Middle frontal gyrus (tissue), 1 donor: ENCODE results near the gene NPM1.
A peak's percentile ranks its signal among the peaks of the same experiment; 100 is the strongest.
"Not testable (repeated sequence)": the region's sequence is repeated elsewhere in the genome, so short reads cannot be mapped to it uniquely, and the experiment has no call there.

ENCODE experiments used
- DNase-seq: peaks from one replicate; pipeline ENCODE4 v3.0.0-alpha.2; 2015; ENCODE audit warnings: low spot score; ENCODE audit errors: extremely low spot score

The NPM1 gene

GRCh38 chr5:171384999-171385398 lies 2.6 kb upstream of the NPM1 start:
- DNase-seq, result not testable (repeated sequence)

GRCh38 chr5:171386006-171386671 lies 1.5 kb upstream of the NPM1 start:
- DNase-seq, result no peak

GRCh38 chr5:171386861-171387344 lies 746 bp upstream of the NPM1 start:
- no peak for DNase-seq

GRCh38 chr5:171387970-171388815 lies 544 bp downstream of the NPM1 start:
- peak; percentile 22 for DNase-seq

GRCh38 chr5:171388816-171389168 lies 1.1 kb downstream of the NPM1 start:
- no peak for DNase-seq

- DNase-seq, result no peak
Measured at GRCh38 chr5:171390883-171391677, 3.4 kb downstream of the NPM1 start.

- no peak for DNase-seq
Measured at GRCh38 chr5:171391996-171392577, 4.4 kb downstream of the NPM1 start.

GRCh38 chr5:171392585-171393159 lies 5.0 kb downstream of the NPM1 start:
- no peak for DNase-seq

GRCh38 chr5:171395042-171395441 lies 7.4 kb downstream of the NPM1 start:
- no peak for DNase-seq

GRCh38 chr5:171396583-171396982 lies 8.9 kb downstream of the NPM1 start:
- DNase-seq, result not testable (repeated sequence)

- DNase-seq, result no peak
Measured at GRCh38 chr5:171397190-171397589, 9.5 kb downstream of the NPM1 start.

GRCh38 chr5:171397599-171397998 lies 9.9 kb downstream of the NPM1 start:
- DNase-seq, result no peak

- DNase-seq, result not testable (repeated sequence)
Measured at GRCh38 chr5:171398660-171399059, 11.0 kb downstream of the NPM1 start.

- no peak for DNase-seq
Measured at GRCh38 chr5:171400169-171400568, 12.5 kb downstream of the NPM1 start.

- no peak for DNase-seq
Measured at GRCh38 chr5:171401167-171401947, 13.7 kb downstream of the NPM1 start.

GRCh38 chr5:171402751-171403150 lies 15.1 kb downstream of the NPM1 start:
- not testable (repeated sequence) for DNase-seq

GRCh38 chr5:171405615-171406014 lies 18.0 kb downstream of the NPM1 start:
- DNase-seq, result no peak

- no peak for DNase-seq
Measured at GRCh38 chr5:171407234-171407633, 19.6 kb downstream of the NPM1 start.

- no peak for DNase-seq
Measured at GRCh38 chr5:171409164-171410136, 21.8 kb downstream of the NPM1 start.
